H1 (cell line): ENCODE results near the gene KLHDC7B.
"Not testable (repeated sequence)": the region's sequence is repeated elsewhere in the genome, so short reads cannot be mapped to it uniquely, and the experiment has no call there.

Experiments
- CREB1 ChIP-seq: IDR thresholded peaks from 2 replicates; pipeline ENCODE4 v1.6.1; 2012; ENCODE audit warnings: inconsistent platforms
- NRF1 ChIP-seq: IDR thresholded peaks from 2 replicates; pipeline ENCODE4 v1.6.1; 2011; ENCODE audit warnings: mild to moderate bottlenecking, low read depth, low read length, improper control_type of control experiment
- POLR2A ChIP-seq, 2 experiments: IDR thresholded peaks; 1 replicate in 1 of 2; 2 replicates in 1 of 2; pipeline ENCODE4 v1.6.1; 2011; ENCODE audit warnings: low read depth in 2 of 2, low read length in 2 of 2, mild to moderate bottlenecking in 2 of 2; ENCODE audit errors: control extremely low read depth in 1 of 2

DNA sequence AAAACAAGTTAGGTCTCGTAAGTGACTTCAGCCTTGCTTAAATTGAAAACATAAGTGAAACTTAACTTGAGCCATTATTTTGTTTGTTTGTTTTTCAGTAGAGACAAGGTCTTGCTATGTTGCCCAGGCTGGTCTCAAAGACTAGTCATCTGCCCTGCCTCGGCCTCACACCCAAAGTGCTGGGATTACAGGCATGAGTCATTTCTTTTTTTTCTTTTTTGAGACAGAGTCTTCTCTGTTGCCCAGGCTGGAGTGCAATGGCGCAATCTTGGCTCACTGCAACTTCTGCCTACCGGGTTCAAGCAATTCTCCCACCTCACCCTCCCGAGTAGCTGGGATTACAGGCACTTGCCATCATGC lies 4.1 kb upstream of the KLHDC7B start:
- not testable (repeated sequence) for TF ChIP-seq CREB1; POLR2A (IDR thresholded peaks at IDR 0.05; ENCODE audit: control extremely low read depth in 1 of 2, low read depth in 2 of 2, low read length in 2 of 2); NRF1
